GM12874 (cell line): ENCODE measurements around the gene RNF223.

ENCODE experiments used
- TF ChIP-seq, protein P1 (sequence below): IDR thresholded peaks from 2 replicates; pipeline ENCODE4 v1.5.1; 2011; ENCODE audit warnings: low read depth, mild to moderate bottlenecking, control low read depth, low read length, moderate library complexity; ENCODE audit not compliant: insufficient read depth

RNF223 gene

DNA sequence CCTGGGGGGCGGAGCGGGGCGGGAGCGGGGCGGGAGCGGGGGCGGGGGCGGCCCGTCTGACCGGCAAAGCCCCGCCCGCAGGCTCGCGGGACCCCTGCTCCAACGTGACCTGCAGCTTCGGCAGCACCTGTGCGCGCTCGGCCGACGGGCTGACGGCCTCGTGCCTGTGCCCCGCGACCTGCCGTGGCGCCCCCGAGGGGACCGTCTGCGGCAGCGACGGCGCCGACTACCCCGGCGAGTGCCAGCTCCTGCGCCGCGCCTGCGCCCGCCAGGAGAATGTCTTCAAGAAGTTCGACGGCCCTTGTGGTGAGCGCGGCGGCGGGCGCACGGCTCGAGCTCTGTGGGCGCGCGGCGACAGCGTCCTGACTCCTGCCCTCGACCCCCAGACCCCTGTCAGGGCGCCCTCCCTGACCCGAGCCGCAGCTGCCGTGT is 33.0 kb downstream of the RNF223 start:
- TF ChIP-seq, protein P1, sequence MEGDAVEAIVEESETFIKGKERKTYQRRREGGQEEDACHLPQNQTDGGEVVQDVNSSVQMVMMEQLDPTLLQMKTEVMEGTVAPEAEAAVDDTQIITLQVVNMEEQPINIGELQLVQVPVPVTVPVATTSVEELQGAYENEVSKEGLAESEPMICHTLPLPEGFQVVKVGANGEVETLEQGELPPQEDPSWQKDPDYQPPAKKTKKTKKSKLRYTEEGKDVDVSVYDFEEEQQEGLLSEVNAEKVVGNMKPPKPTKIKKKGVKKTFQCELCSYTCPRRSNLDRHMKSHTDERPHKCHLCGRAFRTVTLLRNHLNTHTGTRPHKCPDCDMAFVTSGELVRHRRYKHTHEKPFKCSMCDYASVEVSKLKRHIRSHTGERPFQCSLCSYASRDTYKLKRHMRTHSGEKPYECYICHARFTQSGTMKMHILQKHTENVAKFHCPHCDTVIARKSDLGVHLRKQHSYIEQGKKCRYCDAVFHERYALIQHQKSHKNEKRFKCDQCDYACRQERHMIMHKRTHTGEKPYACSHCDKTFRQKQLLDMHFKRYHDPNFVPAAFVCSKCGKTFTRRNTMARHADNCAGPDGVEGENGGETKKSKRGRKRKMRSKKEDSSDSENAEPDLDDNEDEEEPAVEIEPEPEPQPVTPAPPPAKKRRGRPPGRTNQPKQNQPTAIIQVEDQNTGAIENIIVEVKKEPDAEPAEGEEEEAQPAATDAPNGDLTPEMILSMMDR, result no peak

DNA sequence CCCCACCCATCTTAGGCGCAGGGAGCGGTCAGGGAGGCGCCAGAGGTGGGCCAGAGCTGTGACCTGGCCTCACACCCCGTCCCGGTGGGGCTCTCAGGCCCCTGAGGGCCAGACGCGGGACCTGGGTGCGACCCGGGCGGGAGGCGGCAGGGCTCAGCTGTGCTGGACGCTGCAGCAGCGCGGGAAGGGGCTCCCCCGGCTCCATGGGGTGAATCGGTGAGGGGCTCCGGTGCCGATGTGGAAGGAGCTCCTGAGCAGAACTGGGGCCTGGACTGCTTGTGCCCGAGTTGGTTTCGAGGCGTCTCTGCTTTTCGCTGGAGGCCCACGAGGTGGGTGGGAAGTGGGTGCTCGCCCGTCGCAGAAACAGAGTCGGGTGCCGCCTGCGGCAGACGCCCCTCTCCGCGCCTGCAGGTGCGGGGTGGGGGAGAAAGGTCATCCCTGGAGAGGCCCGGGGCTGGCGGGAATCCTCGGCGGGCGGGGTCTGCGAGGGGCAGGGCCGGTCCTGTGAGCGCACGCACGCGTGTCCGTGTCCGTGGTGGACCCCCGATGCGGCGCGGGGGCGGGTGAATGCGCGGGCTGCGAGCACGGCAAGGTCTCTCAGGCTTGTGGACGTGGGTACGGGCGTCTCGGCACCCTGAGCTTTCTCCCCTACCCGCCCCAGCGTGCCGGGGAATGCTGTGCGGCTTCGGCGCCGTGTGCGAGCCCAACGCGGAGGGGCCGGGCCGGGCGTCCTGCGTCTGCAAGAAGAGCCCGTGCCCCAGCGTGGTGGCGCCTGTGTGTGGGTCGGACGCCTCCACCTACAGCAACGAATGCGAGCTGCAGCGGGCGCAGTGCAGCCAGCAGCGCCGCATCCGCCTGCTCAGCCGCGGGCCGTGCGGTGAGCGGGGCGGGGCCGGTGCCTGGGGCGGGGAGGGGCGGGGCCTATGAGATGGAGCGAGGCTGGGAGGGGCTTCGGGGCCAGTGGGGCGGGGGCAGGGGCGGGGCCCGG is 33.8 kb downstream of the RNF223 start:
- TF ChIP-seq, protein P1, result 0 out of 2 replicates have a peak, but pooled peaks have one; percentile 3

- TF ChIP-seq, protein P1, result no peak
These were observed 34.8 kb downstream of the RNF223 start for GRCh38 chr1:1039145-1039910.

DNA sequence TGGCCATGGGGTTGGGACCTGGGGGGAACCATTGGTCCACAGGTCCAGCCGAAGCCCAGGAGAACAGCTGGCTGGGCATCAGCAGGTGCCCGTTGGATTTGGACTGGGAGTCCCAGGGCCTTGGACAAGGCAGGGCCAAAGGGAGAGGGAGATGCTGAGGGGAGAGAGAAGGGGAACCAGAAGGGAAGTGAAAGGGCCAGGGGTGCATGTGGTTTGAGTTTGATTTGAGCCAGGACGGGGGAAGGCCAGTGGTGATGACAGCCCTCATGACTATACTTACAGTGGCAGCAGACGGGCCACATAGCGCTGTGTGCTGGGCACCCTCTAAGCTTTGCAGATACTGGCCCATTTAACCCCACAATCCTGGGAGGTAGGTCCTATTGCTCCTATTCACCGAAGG is 35.4 kb downstream of the RNF223 start:
- TF ChIP-seq, protein P1, result no peak

DNA sequence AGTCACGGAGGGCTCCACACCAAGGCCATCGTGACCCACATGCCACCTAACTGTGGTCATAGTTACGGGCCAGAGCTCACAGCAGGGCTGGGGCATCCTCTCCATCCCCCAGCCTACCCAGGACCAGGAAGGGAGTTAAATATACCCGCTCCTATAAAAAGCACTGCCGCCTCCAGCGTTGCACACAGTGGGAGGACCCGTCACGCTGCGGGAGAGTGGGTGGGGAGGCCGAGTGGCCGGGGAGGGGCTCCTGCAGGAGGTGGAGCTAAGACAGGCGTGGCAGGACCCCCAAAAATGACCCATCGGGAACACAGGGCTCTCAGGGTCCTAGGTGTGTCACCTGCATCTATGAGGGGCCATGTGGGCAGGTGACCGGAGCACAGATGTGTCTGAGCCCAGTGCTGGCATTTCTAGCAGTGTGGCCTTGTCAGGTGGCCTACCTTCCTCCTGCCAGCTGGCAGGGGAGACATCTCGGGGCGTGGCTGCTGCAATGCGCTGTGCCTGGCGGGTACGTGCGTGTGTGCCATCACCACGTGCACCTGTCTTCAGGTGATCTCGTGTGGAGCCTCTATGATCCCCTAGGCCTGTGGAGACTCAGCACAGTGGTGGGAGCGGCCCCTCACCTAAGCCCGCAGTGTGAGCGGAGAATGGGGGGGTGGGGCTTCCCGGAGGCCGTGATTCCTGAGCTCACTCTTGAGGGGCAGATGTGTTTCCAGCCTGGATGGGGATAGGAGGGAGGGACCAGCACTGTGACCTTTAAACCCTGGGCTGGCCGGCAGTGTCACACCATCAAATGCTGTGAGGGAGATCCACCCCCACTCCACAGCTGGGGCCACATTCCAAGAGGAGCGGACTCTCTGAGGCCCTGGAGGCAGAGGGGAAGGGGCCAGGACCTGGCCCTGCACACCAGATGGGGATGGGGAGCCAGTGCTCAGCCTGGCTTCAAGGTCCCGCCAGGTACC is 36.5 kb downstream of the RNF223 start:
- TF ChIP-seq, protein P1, result no peak

- TF ChIP-seq, protein P1, result no peak
These were observed 38.7 kb downstream of the RNF223 start for GRCh38 chr1:1035291-1035943.
